GM10248 (cell line): ENCODE data around the gene RAB40B.

Experiments used
- CTCF ChIA-PET: fragments of 300-600 bp; sonication (Branson Sonifier 250); formaldehyde crosslinking; extraction: SDS; loops from one replicate; lab custom pipeline; 2021; ENCODE audit warnings: antibody characterized with exemption; lab: Yijun Ruan, JAX
- POLR2A ChIA-PET: fragments of 350-650 bp; sonication (Branson Sonifier 250); formaldehyde crosslinking; extraction: SDS; loops from one replicate; lab custom pipeline; 2020; ENCODE audit warnings: antibody characterized with exemption; lab: Yijun Ruan, JAX
- DNase-seq: peaks from one replicate; pipeline ENCODE4 v3.0.0; 2012; ENCODE audit errors: extremely low spot score
- CTCF ChIP-seq: IDR thresholded peaks from 2 replicates; pipeline ENCODE4 v1.5.1; 2012; ENCODE audit warnings: mild to moderate bottlenecking, low read depth; ENCODE audit errors: extremely low read depth, missing control alignments, control extremely low read depth

The RAB40B gene

GRCh38 chr17:82736511-82737185 is 38.1 kb upstream of the RAB40B start:
- POLR2A ChIA-PET: no interaction called here
- no peak for DNase-seq
- CTCF ChIA-PET: no interaction called here
- TF ChIP-seq CTCF: no peak

GRCh38 chr17:82734987-82735866 is 36.7 kb upstream of the RAB40B start, which contains the start of gene FN3K:
Gene FN3K (plus strand): TSS chr17:82735615. CDS start chr17:82735637, 22 bp downstream.
- ChIA-PET POLR2A (no interaction called here), CTCF (interaction anchor here (1.5 kb wide), 1 partner anchor 72 kb away, joined by 3 read pairs; no protein-coding TSS in a partner anchor)
- TF ChIP-seq CTCF: no peak
- DNase-seq: no peak

GRCh38 chr17:82732118-82732743 is 33.7 kb upstream of the RAB40B start:
- POLR2A ChIA-PET: no interaction called here
- CTCF ChIA-PET: no interaction called here

GRCh38 chr17:82729479-82730260 is 31.2 kb upstream of the RAB40B start:
- no peak for TF ChIP-seq CTCF
- CTCF ChIA-PET: interaction anchor here (1.1 to 1.3 kb wide), 2 partner anchors 10 to 32 kb away, joined by 3 to 4 read pairs; partner anchors contain the start of gene RAB40B
- POLR2A ChIA-PET: no interaction called here

More at GRCh38 chr17:82732118-82732743, 33.7 kb upstream of the RAB40B start:
- DNase-seq: no peak
- no peak for TF ChIP-seq CTCF

GRCh38 chr17:82726427-82726826 is 27.9 kb upstream of the RAB40B start:
- DNase-seq: no peak
- TF ChIP-seq CTCF: no peak
- ChIA-PET POLR2A (no interaction called here), CTCF (no interaction called here)

More at GRCh38 chr17:82729479-82730260, 31.2 kb upstream of the RAB40B start:
- DNase-seq: no peak
